Measurements from ENCODE around the gene RNF103.

- TF ChIP-seq CTCF (IDR thresholded peaks at IDR 0.05; ENCODE audit: low read depth, low read length): no peak
- TF ChIP-seq EZH2phosphoT487 (IDR thresholded peaks at IDR 0.05; ENCODE audit: low read depth): no peak
Measured at GRCh38 chr2:86636842-86637241, 13.2 kb upstream of the RNF103 start.

All from OCI-LY3 (cell line).